Measurements from ENCODE around the gene STARD13. TPM values are rescaled to one million over a fixed set of nuclear protein-coding genes. Genes with fewer than 3 reads are reported as not detected.

STARD13 gene
- total RNA-seq, 1 experiment from 2014 or later: 4.1 TPM

GRCh38 chr13:33119022-33119781 lies 166.4 kb downstream of the STARD13 start:
- Histone ChIP-seq H4K20me1 (ENCODE audit: insufficient read depth) (no peaks in the 10 kb centered on the region), H3K36me3 (ENCODE audit: control insufficient read depth in 1 of 2, insufficient read depth in 2 of 2, low read length in 2 of 2) (no peaks in the 10 kb centered on the region), H3K4me2 (ENCODE audit: low read length) (peak overlapping the region; percentile 39), H3K9ac (ENCODE audit: low read length) (no peak overlapping the region), H3K79me2 (ENCODE audit: insufficient read depth, low read length) (no peaks in the 10 kb centered on the region), H2AFZ (ENCODE audit: low read depth, low read length, poor library complexity, severe bottlenecking) (no peak overlapping the region), H3K27me3 (ENCODE audit: insufficient read depth, low read length) (no peaks in the 10 kb centered on the region), H3K9me2 (ENCODE audit: insufficient read depth) (no peaks in the 10 kb centered on the region), H3K9me3 (ENCODE audit: control insufficient read depth in 1 of 2, insufficient read depth in 1 of 2, low read depth in 1 of 2, low read length in 2 of 2) (no peaks in the 10 kb centered on the region), H3K27ac (ENCODE audit: low read depth, low read length) (peak overlapping the region; percentile 44; the same call in 1 of the 2 replicates), H3K4me1 (ENCODE audit: control insufficient read depth in 1 of 2, insufficient read depth in 2 of 2, low read length in 2 of 2) (peaks cover 27 to 42% of the 10 kb centered on the region in 2 experiments), H3K4me3 (replicated peaks in 1 of 2; ENCODE audit: low read depth in 1 of 2, low read length in 2 of 2) (no peak overlapping the region)
- intact Hi-C loops (cut with micrococcal nuclease): no loop called here
- RAD21 ChIA-PET (ENCODE audit: low non-redundant PET in 1 of 2, low total read pairs in 2 of 2, uncharacterized antibody in 2 of 2, unreplicated experiment in 2 of 2): no interaction called here
- no peak for TF ChIP-seq FOSL1 (IDR thresholded peaks at IDR 0.05; ENCODE audit: low read depth)
- CTCF ChIA-PET: no interaction called here
- no peak for DNase-seq (ENCODE audit: low read depth, low spot score)
- POLR2A ChIA-PET: no interaction called here
- ATAC-seq: peak; percentile 56
- no TSS peak for BruUV-seq (replicated peaks)

GRCh38 chr13:33116321-33117010 lies 169.1 kb downstream of the STARD13 start:
- no peak overlapping the region for H3K4me3 ChIP-seq (replicated peaks in 1 of 2; ENCODE audit: low read depth in 1 of 2, low read length in 2 of 2)
- H2AFZ ChIP-seq (ENCODE audit: low read depth, low read length, poor library complexity, severe bottlenecking): no peak overlapping the region
- POLR2A ChIA-PET: no interaction called here
- no peak for DNase-seq (ENCODE audit: low read depth, low spot score)
- no peaks in the 10 kb centered on the region for H3K9me3 ChIP-seq (ENCODE audit: control insufficient read depth in 1 of 2, insufficient read depth in 1 of 2, low read depth in 1 of 2, low read length in 2 of 2)
- peaks cover 22 to 31% of the 10 kb centered on the region in 2 experiments for H3K4me1 ChIP-seq (ENCODE audit: control insufficient read depth in 1 of 2, insufficient read depth in 2 of 2, low read length in 2 of 2)
- CTCF ChIA-PET: no interaction called here
- H3K27ac ChIP-seq (ENCODE audit: low read depth, low read length): no peak overlapping the region
- H3K9me2 ChIP-seq (ENCODE audit: insufficient read depth): no peaks in the 10 kb centered on the region
- no TSS peak for BruUV-seq (replicated peaks)
- H3K4me2 ChIP-seq (ENCODE audit: low read length): no peak overlapping the region
- H3K36me3 ChIP-seq (ENCODE audit: control insufficient read depth in 1 of 2, insufficient read depth in 2 of 2, low read length in 2 of 2): no peaks in the 10 kb centered on the region
- H3K9ac ChIP-seq (ENCODE audit: low read length): no peak overlapping the region
- RAD21 ChIA-PET (ENCODE audit: low non-redundant PET in 1 of 2, low total read pairs in 2 of 2, uncharacterized antibody in 2 of 2, unreplicated experiment in 2 of 2): no interaction called here
- no peaks in the 10 kb centered on the region for H4K20me1 ChIP-seq (ENCODE audit: insufficient read depth)
- TF ChIP-seq JUND (IDR thresholded peaks at IDR 0.05) (no peak), POLR2AphosphoS5 (IDR thresholded peaks at IDR 0.05; ENCODE audit: low read depth, low read length) (no peak), EGR1 (IDR thresholded peaks at IDR 0.05; ENCODE audit: low read depth) (no peak)
- intact Hi-C loops (cut with micrococcal nuclease): no loop called here
- H3K27me3 ChIP-seq (ENCODE audit: insufficient read depth, low read length): no peaks in the 10 kb centered on the region
- ATAC-seq: no peak
- H3K79me2 ChIP-seq (ENCODE audit: insufficient read depth, low read length): no peaks in the 10 kb centered on the region
